HG03457 (cell line): Measurements from ENCODE around the gene C9orf72.
A peak's percentile ranks its signal among the peaks of the same experiment; 100 is the strongest.

ENCODE experiments used
- ATAC-seq: cut with Tn5 transposase; IDR thresholded peaks from one replicate; pipeline ENCODE4 v1.9.1; 2021; ENCODE audit warnings: moderate number of reproducible peaks; ENCODE audit not compliant: unreplicated experiment

C9orf72 gene

GRCh38 chr9:27540502-27540901 lies 32.8 kb downstream of the C9orf72 start:
- no peak for ATAC-seq

- ATAC-seq = peak; percentile 43
These were observed 33.5 kb downstream of the C9orf72 start for GRCh38 chr9:27539479-27540441.

DNA sequence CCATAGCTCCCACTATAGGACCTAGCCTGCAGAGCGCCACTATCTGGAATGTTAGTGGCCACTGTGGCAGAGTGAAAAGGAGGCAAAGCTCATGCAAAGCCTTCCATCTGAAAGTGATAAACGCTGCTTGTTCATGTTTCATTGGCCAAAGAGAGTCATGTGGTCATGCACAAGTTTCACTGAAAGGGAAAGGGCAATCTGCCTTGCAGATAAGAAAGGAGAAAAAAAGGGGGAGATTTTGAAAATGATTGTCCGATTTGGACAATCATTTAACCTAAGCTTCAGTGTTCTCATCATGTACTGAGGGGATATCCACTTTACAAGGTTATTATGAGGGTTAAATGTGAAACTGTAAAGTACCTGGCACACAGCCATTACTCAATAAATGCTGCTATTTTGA lies 34.6 kb downstream of the C9orf72 start:
- ATAC-seq = peak; percentile 54

DNA sequence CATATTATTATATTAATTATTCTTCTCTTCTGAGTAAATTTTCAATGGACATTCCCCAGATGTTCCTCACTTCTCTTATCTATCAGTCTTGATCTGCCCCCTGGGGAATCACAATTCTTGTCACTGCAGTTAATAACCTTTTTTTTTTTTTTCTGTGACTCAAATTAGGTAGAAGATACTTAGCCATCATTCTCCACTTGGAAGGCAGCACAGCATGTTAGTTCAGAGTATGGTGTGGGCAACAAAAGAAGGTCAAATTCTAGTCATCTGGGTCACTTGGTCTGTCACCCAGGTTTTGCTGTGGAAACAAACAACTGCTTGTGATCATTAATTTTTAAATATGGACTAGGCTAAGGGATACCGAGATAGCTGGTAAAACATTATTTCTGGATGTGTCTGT lies 35.5 kb downstream of the C9orf72 start:
- ATAC-seq = no peak

GRCh38 chr9:27537027-27537435 lies 36.2 kb downstream of the C9orf72 start:
- ATAC-seq = no peak

DNA sequence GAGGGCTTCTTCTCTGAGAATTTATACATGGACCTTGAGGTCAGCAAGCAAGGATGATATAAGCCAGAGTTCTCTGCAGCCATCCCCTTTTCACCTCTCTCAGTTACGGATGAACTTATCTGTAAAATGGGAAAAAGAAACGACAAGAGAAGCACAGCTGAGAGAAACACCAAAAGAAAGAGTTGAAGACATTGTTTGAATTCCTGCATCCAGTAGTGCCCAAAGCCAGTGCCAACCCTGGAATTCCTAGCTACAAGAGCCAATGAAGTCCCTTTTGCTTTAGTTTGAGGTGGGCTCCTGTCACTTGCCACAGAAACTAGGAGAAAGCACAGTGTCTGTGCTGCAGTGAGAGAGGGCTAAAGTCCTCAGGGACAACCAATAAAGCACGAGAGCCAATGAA lies 37.1 kb downstream of the C9orf72 start:
- no peak for ATAC-seq

DNA sequence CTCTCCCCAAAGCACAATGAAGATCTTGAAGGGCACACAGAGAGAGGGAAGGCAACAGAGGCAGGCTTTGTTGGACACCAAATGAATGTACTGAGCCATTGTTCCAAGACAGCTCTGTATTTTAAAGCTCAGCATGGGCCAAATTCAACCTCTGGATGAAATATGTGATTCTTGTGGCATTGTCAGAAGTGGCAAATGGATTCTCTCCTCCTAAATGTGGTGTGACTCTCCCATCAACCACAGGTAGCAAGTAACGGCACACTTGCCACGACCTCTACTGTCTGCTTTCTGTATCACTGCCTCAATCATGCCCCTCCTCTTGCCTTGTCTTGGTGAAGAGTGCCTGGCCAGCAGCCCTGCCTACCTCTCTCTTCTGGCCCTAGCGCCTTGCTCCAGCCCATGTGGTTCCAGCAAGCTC lies 37.6 kb downstream of the C9orf72 start:
- no peak for ATAC-seq

DNA sequence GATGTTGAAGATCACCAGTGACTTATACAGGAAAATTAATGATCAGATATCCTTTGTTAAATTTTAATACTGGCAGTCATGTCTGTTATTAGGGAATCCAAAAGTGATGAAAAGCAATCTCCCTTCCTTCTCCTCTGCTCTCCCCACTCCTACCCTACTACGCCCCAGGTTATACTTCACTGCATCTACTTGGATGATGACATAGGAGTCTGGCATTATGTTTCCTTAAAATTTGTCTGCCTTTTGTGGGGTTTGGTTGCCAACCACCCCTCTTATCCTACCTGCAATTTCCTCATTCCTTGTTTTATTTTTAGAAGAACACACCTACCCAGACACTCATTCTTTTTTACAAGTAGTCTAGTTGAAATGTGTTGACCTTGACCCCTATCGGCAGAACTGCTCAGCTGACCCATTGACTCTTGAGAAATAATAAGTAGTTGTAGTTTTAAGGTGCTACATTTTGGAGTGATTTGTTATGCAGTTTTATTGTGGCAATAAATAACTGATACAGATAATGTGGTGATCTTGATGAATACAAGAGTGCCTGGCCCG lies 38.5 kb downstream of the C9orf72 start:
- no peak for ATAC-seq

- ATAC-seq = no peak
These were observed 39.1 kb downstream of the C9orf72 start for GRCh38 chr9:27534131-27534530.

DNA sequence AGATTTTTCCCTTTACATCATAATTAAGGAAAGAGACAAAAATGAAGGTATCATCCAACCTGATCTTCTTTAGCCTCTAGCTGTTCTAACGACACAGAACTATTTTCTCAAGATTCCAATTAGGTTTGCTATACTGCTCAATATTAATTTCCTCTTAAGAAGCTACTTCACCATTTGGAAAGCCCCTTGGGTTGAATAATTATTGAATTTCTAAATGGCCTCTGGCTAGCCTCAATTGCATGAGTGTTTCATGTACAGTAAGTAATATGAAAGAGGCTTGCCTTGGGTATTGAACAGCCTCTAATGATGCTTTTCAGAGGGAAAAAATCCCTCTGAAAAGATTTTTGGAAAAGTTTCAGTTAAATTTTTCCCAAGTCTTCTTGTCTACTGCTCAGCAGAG lies 40.0 kb downstream of the C9orf72 start:
- no peak for ATAC-seq

DNA sequence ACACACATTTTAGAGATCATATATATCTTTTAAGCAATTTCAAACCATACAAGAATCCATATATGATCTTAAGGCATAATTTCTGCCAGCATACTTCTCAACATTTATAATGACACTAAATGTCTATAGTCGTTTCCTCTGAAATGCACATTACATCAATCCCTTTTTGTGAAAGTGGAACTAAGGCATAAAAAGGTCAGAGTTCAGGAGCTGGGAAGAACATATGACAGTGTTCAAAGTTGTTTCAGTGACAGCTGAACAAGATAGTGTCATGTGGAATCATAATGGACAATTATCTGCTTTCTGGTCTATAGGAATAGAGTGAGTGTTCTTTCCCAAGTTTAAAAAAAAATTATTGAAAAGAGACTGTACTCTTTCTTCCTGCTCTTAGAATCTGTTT lies 41.2 kb downstream of the C9orf72 start:
- no peak for ATAC-seq

DNA sequence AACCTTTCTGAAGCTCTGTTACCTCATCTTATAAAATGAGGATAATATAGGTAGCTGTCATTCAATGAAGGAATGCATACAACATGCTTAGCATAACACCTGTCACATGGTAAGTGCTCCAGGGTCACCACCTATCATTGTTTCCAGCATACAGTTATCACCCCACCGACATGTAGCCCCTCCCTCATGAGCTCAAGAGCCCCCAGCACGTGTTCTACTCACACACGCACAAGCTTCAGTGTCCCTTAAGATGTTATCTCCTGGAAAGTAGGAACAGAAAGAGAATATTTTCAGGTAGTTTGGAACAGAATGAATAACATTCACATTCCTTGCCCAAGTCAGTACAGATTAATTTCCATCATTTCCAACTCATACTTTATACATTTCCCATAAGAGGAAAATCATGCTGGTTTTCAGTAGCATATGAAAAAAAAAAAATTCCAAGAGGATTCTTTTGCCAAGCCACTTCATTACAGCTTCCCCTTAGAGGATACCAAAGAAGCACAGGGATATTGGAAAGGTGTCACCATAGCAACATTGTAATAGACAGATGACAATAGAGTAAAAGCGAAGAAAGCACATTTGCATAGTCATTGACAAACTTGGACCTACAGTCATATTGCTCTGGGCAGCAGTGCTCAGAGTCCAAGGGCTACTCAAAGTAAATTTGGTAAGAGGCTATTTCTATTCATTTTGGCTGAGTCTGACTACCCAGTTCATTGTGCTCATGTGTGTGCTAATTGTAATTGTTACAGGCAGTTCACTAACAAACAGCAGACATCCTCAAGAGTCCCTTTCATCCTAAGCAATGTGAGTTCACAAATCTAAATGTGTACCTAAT lies 42.1 kb downstream of the C9orf72 start:
- ATAC-seq = no peak

GRCh38 chr9:27529316-27530278 lies 43.7 kb downstream of the C9orf72 start, which contains the start of gene MOB3B:
TSS of gene MOB3B (minus strand) at chr9:27529814. CDS start at chr9:27455550, 74,264 bp downstream.
- ATAC-seq = peak; percentile 52

DNA sequence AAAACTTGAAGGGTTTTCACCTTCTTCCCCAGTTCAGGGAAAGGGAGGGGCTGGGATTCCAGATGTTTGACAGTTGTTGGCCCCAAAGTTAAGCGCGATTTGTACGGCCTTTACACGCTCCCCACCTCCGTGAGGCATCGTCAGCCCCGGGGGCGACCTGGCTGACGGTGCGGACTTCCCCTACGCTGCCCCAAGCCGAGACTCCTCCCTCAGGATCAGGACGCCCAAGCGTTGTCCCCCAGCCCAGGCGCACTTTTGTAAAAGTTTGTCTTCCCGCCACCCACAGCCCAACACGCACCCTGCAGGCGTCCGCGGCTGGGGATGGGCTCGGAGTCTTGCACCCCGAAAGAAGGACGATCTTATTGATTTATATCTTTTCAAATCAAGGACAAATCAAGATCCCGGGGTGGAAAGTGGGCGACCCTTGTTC lies 44.4 kb downstream of the C9orf72 start:
- ATAC-seq = peak; percentile 52

- peak; percentile 42 for ATAC-seq
These were observed 45.0 kb downstream of the C9orf72 start for GRCh38 chr9:27528076-27528885.

- ATAC-seq = no peak
These were observed 45.6 kb downstream of the C9orf72 start for GRCh38 chr9:27527702-27528075.

DNA sequence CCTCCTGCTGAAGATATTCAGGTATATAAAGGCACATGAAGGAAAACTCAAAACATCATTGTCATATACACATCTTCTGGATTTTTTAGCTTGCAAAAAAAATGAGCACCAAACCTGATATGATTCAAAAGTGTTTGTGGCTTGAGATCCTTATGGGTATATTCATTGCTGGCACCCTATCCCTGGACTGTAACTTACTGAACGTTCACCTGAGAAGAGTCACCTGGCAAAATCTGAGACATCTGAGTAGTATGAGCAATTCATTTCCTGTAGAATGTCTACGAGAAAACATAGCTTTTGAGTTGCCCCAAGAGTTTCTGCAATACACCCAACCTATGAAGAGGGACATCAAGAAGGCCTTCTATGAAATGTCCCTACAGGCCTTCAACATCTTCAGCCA lies 49.0 kb downstream of the C9orf72 start, which contains the start of gene IFNK:
Gene IFNK (plus strand): TSS at position 55 of the 400 bp plus-strand sequence. CDS start 47 bp downstream, at position 102.
- no peak for ATAC-seq

- no peak for ATAC-seq
These were observed 50.1 kb downstream of the C9orf72 start for GRCh38 chr9:27523141-27523540.

DNA sequence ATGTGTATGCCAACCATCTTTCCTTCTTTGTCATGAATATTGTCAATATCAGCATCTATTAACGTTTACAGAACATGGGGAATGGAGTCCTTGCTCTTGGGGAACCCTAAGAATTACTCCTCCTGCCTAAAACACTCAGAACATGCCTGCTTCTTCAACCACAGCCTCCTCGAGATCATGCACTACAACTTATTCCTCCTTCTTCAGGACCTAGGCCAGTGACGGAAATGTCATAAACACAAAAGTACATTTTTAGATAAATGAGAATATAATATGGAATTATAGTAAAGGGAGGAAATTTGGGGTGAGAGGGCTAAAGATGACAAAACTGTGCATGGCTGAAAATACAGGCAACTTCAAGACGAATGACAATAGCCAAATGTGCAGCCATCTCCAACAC lies 52.3 kb downstream of the C9orf72 start:
- ATAC-seq = no peak
